Breast epithelium (tissue), 4 donors: ENCODE data around the gene PLPPR2. TPM values are rescaled to one million over a fixed set of nuclear protein-coding genes. Genes with fewer than 3 reads are reported as not detected.

ENCODE experiments used
- DNase-seq, 2 donors: peaks; one replicate each; pipeline ENCODE4 v3.0.0-alpha.2; 2019; ENCODE audit warnings: low spot score in 2 of 2
- H3K27ac ChIP-seq, 2 donors: fragments of 200-600 bp; sonication (generic) in 1 of 2; one replicate each; pipeline ENCODE4 v1.5.1; 2016 to 2019; ENCODE audit warnings: mild to moderate bottlenecking in 1 of 2
- H3K27me3 ChIP-seq, 2 donors: fragments of 200-600 bp; sonication (generic) in 1 of 2; one replicate each; pipeline versions ENCODE4 v1.5.1 to v1.6.0; 2017 to 2019; ENCODE audit warnings: control low read depth in 1 of 2, mild to moderate bottlenecking in 1 of 2
- H3K36me3 ChIP-seq: fragments of 200-600 bp; one replicate; pipeline ENCODE4 v1.5.1; 2019
- H3K4me1 ChIP-seq, 2 donors: fragments of 200-600 bp; sonication (generic); one replicate each; pipeline ENCODE4 v1.5.1; 2016 to 2019; ENCODE audit warnings: control low read depth in 1 of 2
- H3K4me3 ChIP-seq, 3 donors: fragments of 200-600 bp; sonication (generic); 1 replicate in 2 of 3; 2 replicates in 1 of 3; pipeline ENCODE4 v1.5.1; 2016 to 2019; ENCODE audit warnings: mild to moderate bottlenecking in 3 of 3, moderate library complexity in 2 of 3
- H3K9me3 ChIP-seq, 2 donors: fragments of 200-600 bp; sonication (generic) in 1 of 2; one replicate each; pipeline ENCODE4 v1.5.1; 2016 to 2019; ENCODE audit warnings: control low read depth in 1 of 2
- POLR2A ChIP-seq: fragments of 450-650 bp; IDR thresholded peaks from one replicate; pipeline ENCODE4 v1.6.1; 2016; ENCODE audit warnings: antibody characterized with exemption, mild to moderate bottlenecking, moderate library complexity
- POLR2AphosphoS5 ChIP-seq, 3 donors: sonication (generic); formaldehyde crosslinking; IDR thresholded peaks; one replicate each; pipeline ENCODE4 v1.6.1; 2017; ENCODE audit warnings: antibody characterized with exemption in 3 of 3
- intact Hi-C: fragments of 100-400 bp; cut with DNase I; formaldehyde crosslinking; loops from one replicate; pipeline ENCODE4 v1.15.1; 2023; ENCODE audit warnings: low total_unique reads
- total RNA-seq, 3 donors: library from RNA; depleted of rRNA; stranded (reverse); fragments of >200 nt; gene quantifications; one replicate each; pipeline ENCODE4 v1.1.0, GENCODE V29; 2016
- TF ChIP-seq, protein P1 (sequence below), 3 donors: fragments of 450-650 bp; IDR thresholded peaks; one replicate each; pipeline ENCODE4 v1.5.1; 2016 to 2017; ENCODE audit warnings: antibody characterized with exemption in 3 of 3, mild to moderate bottlenecking in 3 of 3, moderate library complexity in 3 of 3

The PLPPR2 gene
- total RNA-seq, 3 donors from 2014 or later: 7.7 to 19.0 (median 11.3) TPM

DNA sequence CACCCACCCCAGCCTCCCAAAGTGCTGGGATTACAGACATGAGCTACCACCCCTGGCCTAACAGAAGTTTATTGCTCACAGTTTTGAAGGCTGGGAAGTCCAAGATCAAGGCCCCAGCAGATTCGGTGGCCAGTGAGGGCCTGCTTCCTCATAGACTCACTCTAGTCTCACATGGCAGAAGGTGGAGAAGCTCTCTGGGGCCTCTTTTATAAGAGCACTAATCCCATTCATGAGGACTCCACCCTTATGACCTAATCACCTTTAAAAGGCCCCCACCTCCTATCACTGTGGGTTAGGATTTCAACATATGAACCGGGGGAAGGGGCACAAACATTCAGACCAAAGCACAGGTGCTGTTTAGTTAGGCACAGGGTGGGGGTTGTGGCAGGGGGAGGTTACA, 12.3 kb downstream of the PLPPR2 start:
- Histone ChIP-seq H3K27me3 (no peaks in the 10 kb centered on the region), H3K4me3 (no peak overlapping the region), H3K9me3 (no peaks in the 10 kb centered on the region), H3K36me3 (no peaks in the 10 kb centered on the region), H3K27ac (no peak overlapping the region), H3K4me1 (no peaks in the 10 kb centered on the region)
- TF ChIP-seq POLR2AphosphoS5 (IDR thresholded peaks at IDR 0.05) (no peak), POLR2A (no peak)
- TF ChIP-seq, protein P1, sequence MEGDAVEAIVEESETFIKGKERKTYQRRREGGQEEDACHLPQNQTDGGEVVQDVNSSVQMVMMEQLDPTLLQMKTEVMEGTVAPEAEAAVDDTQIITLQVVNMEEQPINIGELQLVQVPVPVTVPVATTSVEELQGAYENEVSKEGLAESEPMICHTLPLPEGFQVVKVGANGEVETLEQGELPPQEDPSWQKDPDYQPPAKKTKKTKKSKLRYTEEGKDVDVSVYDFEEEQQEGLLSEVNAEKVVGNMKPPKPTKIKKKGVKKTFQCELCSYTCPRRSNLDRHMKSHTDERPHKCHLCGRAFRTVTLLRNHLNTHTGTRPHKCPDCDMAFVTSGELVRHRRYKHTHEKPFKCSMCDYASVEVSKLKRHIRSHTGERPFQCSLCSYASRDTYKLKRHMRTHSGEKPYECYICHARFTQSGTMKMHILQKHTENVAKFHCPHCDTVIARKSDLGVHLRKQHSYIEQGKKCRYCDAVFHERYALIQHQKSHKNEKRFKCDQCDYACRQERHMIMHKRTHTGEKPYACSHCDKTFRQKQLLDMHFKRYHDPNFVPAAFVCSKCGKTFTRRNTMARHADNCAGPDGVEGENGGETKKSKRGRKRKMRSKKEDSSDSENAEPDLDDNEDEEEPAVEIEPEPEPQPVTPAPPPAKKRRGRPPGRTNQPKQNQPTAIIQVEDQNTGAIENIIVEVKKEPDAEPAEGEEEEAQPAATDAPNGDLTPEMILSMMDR (IDR thresholded peaks at IDR 0.05): no peak
- no peak for DNase-seq
- intact Hi-C loops: no loop called here

DNA sequence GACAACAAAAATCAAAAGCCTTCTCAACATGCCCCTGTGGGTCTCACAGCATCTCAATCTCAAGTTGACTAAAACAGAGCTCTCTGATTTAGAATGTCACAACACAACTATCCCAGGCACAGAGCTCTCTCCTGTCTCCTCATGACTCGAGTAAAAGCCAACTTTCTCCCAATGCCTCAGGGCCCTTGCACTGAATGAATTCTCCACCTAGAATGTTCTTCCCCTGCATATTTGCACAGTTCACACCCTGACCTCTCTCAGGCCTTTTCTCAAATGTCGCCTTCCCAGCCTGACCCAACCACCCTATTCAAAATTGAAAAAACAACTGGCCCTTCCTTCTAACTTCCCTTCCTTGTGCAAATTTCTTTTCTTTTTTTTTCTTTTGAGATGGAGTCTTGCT, 15.5 kb downstream of the PLPPR2 start:
- Histone ChIP-seq H3K9me3 (no peaks in the 10 kb centered on the region), H3K27me3 (no peaks in the 10 kb centered on the region), H3K4me1 (peaks cover 0 to 3% of the 10 kb centered on the region in 2 donors), H3K36me3 (no peaks in the 10 kb centered on the region), H3K4me3 (no peak overlapping the region), H3K27ac (no peak overlapping the region)
- TF ChIP-seq POLR2A (no peak), POLR2AphosphoS5 (IDR thresholded peaks at IDR 0.05) (no peak)
- TF ChIP-seq, protein P1 (IDR thresholded peaks at IDR 0.05): no peak
- intact Hi-C loops: no loop called here
- DNase-seq: no peak

DNA sequence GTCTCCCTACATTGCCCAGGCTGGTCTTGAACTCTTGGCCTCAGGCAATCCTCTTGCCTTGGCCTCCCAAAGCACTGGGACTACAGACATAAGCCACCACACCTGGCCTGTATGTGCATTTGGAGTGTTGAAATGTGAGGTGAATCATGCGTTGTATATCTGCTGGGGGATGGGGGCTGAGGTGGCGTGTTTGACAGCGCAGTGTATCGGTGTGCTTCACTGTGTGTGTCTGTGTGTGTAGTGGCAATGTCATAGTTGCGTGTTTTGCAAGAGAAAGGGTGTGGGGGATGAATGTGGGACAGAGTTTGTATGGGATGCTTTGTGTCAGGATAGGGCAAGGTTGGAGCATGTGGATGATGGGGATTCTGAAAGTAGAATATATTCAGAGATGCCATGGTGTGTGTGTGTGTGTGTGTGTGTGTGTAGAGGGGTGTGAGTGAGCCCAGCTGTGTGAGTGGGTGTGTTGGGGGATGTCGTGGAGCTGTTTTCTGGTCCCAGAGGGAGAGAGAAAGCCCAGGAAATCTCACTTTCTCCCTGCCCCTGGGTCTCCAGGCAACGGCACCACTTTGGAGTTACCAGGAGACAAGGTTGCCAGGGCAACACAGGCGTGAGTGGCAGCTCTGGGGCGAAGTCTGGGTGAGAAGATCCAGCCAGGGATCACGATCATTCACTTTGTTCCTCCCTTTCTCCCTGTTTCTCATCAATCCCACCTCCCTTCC, 18.1 kb downstream of the PLPPR2 start:
- intact Hi-C loops: no loop called here
- Histone ChIP-seq H3K36me3 (no peaks in the 10 kb centered on the region), H3K4me3 (no peak overlapping the region), H3K27ac (no peak overlapping the region), H3K9me3 (no peaks in the 10 kb centered on the region), H3K27me3 (no peaks in the 10 kb centered on the region), H3K4me1 (peaks cover 0 to 6% of the 10 kb centered on the region in 2 donors)
- TF ChIP-seq POLR2AphosphoS5 (IDR thresholded peaks at IDR 0.05): no peak
- TF ChIP-seq, protein P1 (IDR thresholded peaks at IDR 0.05): no peak
- DNase-seq: no peak

DNA sequence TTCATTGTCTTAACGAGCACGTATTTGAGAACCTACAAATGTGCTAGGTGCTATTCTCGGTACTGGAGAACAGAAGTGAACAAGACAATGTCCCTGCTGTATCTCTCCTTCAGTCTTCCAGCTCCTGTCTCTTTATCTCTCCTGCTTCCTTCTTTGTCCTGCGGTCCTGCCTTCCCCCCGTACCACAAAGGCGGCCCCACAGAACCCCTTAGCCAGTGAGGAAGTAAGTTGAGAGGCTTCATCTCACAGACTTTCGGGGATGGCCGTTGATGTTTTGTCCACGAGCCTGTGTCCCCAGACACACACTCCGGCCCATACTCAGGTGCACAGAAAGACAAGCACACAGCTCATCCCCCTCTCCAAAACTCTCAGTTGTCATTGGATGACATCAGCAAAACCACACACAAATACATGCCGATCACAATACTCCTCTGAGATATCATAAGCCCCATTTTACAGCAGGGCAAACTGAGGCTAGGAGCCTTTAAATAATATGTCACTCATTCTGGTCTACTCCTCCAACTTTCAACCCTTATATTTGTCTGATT, 18.7 kb downstream of the PLPPR2 start:
- Histone ChIP-seq H3K36me3 (no peaks in the 10 kb centered on the region), H3K27ac (peak overlapping the region; percentile 91 to 97), H3K9me3 (no peaks in the 10 kb centered on the region), H3K4me3 (peak overlapping the region; percentile 60 to 64 (median 63)), H3K4me1 (peaks cover 0 to 6% of the 10 kb centered on the region in 2 donors), H3K27me3 (no peaks in the 10 kb centered on the region)
- DNase-seq: no peak
- intact Hi-C loops: no loop called here
- TF ChIP-seq, protein P1 (IDR thresholded peaks at IDR 0.05): no peak
- TF ChIP-seq POLR2A (no peak), POLR2AphosphoS5 (IDR thresholded peaks at IDR 0.05) (no peak)

DNA sequence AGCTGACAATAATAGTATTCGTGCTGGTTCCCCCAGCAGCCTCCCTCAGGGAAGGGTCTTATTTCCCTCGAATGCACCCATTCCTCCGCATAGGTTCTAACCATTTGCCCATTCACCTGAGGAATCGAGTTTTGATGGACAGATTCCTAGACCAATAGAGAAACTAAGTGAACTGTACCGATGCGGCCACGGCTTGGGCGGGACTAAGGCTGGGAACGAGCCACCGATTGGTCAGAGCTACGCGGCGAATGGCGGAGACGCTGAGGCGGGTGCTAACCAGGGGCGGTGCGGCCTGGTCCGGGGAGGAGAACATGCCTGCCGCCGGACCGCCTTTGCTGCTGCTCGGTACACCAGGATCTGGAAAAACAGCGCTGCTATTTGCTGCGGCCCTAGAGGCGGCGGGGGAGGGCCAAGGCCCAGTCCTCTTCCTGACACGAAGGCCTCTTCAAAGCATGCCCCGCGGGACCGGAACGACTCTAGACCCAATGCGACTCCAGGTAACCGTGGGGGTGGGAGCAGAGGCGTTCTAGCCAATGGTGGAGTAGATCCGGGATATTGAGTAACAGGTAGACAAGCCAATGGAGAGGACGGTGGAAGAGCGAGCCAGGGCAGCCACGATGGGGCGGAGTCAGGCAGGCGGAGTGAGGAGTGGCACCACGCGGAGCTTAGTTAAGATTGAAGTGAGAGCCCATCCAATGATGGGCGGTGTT, 19.4 kb downstream of the PLPPR2 start, which contains the start of gene SWSAP1:
SWSAP1 (plus strand) TSS at position 234 of the 710 bp plus-strand sequence; CDS start at position 249, 15 bp downstream.
- no peaks in the 10 kb centered on the region for H3K9me3 ChIP-seq
- no peaks in the 10 kb centered on the region for H3K27me3 ChIP-seq
- no peaks in the 10 kb centered on the region for H3K36me3 ChIP-seq
- peaks cover 0 to 6% of the 10 kb centered on the region in 2 donors for H3K4me1 ChIP-seq
- peak; percentile 36 for TF ChIP-seq POLR2A
- peak in 2 of 3 donors; percentile 87 to 90 for TF ChIP-seq POLR2AphosphoS5 (IDR thresholded peaks at IDR 0.05)
- TF ChIP-seq, protein P1 (IDR thresholded peaks at IDR 0.05): no peak
- intact Hi-C loops: no loop called here
- H3K4me3 ChIP-seq: peak within 1 kb of the TSS; percentile 60 to 64 (median 63)
- peak within 1 kb of the TSS; percentile 91 to 97 for H3K27ac ChIP-seq
- DNase-seq: peak; percentile 98 to 100
